HG02798 (cell line): ENCODE results near the gene IGF2BP1.
"Not testable (repeated sequence)": the region's sequence is repeated elsewhere in the genome, so short reads cannot be mapped to it uniquely, and the experiment has no call there.

Source experiments
- ATAC-seq: cut with Tn5 transposase; IDR thresholded peaks from one replicate; pipeline ENCODE4 v1.9.1; 2021; ENCODE audit warnings: mild to moderate bottlenecking; ENCODE audit not compliant: unreplicated experiment, poor library complexity

IGF2BP1 gene

DNA sequence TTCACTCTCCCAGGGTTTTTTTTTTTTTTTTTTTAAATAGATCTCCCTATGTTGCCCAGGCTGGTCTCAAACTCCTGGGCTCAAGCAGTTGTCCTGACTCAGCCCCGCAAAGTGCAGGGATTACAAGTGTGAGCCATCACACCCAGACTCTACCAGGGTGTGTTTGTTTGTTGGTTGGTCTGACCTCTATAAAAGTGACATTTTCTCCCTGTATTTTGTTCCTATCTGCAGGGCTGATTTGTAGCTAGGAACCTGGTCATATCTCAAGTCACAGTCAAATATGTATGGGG is 89.1 kb downstream of the IGF2BP1 start:
- ATAC-seq, result no peak

DNA sequence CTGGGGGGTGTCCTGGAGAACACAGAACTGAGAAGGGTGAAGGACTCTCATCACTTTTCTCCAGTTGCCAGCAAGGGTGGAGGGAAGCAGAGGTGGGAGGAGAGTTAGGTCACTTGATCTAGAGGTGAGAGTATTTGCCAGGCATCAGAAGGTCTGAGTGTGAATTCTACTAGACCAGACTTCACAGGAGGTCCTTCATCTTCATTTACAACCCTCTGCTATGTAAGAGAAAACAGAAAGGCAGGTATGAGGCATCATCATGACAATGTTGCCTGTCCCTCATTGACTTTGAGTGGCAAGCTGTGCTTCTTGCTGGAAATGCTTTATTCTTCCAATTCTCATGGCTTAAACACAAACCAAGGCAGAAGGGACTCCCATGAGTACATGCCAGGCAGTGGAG is 89.5 kb downstream of the IGF2BP1 start:
- ATAC-seq, result no peak

DNA sequence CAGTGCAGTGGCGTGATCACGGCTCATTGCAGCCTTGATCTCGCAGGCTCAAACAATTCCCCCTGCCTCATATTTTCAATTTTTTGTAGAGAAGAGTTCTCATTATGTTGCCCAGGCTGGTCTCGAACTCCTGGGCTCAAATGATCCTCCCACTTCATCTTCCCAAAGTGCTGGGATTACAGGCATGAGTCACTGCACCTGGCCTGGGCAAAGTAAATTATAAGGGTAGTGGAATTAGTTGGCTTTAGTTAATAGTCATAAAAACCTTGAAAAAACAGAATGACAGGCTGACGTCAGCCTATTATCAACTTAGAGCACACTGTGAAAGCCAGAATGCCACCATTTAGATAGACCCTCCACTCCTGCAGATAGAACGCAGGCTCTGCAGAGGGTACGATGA is 91.9 kb downstream of the IGF2BP1 start:
- no peak for ATAC-seq

DNA sequence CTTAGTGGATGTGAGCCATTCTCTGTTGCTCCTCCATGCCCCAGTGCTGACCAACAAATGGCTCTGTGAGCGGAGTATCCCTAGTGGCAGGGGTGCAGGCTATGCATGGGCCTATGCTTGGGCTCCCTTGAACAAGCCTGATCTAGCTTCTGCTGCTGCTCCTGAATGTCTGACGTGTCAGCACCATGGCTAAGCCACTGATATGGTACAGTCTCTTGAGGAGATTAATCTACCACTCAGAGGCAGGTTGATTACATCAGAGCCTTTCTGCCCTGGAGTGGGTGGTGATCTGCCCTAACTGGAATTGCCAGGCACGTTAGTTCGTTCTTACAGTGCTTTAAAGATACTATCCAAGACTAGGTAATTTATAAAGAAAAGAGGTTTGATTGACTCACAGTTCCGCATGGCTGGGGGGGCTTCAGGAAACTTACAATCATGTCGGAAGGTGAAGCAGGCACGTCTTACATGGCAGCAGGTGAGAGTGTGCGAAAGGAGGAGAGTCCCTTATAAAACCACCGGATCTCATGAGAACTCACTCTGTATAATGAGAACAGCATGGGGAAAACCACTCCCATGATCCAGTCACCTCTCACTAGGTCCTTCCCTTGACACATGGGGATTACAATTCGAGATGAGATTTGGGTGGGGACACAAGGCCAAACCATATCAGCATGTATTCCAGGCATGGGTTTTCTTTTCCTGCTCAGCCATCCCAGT is 93.9 kb downstream of the IGF2BP1 start:
- ATAC-seq, result no peak

DNA sequence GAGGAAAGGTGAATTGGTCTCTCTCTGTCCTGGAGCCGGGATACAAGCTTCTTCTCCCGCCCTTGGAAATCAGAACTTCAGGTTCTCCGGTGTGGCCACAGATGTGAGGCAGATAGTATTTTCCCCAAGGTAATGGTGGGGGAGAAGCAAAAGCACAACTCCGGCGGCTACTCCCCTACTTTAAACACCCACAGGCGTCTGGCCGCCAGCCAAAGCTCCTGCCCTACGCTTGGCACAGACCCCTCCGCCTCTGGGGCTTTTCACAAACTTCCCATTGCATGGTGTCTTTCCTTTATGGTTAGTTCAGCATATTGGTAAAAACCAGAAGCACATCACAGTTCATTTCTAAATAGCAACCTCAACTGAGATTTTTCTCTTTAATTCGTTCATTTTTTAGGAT is 95.9 kb downstream of the IGF2BP1 start:
- no peak for ATAC-seq

DNA sequence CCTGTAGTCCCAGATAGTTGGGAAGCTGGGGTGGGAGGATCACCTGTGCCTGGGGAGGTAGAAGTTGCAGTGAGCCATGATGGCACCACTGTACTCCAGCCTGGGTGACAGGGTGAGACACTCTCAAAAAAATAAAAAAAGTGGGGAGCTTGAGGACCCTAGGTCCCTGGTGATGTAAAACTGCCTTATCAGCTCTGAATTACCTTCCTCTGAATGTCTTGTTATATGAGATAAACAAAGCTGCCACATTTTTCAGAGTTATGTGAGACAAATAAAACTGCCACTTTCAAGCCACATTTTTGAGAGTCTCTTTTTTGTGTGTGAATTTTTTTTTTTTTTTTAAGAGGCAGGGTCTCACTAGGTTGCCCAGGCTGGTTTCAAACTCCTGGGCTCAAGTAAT is 103.4 kb downstream of the IGF2BP1 start:
- no peak for ATAC-seq

- no peak for ATAC-seq
Observed at GRCh38 chr17:49101054-49101534, 103.9 kb downstream of the IGF2BP1 start.

DNA sequence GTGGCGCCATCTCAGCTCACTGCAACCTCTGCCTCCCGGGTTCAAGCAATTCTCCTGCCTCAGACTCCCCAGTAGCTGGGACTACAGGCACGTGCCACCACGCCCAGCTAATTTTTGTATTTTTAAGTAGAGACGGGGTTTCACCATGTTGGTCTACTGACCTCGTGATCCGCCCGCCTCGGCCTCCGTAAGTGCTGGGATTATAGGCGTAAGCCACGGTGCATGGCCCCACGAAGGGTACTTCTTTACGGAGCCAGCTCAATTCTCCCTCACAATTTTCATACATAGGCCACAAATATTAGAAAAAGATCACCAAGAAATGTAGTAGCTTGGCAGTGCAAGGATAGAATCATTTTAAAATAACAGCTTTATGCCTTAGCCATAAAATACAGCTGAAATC is 106.2 kb downstream of the IGF2BP1 start:
- ATAC-seq, result not testable (repeated sequence)

DNA sequence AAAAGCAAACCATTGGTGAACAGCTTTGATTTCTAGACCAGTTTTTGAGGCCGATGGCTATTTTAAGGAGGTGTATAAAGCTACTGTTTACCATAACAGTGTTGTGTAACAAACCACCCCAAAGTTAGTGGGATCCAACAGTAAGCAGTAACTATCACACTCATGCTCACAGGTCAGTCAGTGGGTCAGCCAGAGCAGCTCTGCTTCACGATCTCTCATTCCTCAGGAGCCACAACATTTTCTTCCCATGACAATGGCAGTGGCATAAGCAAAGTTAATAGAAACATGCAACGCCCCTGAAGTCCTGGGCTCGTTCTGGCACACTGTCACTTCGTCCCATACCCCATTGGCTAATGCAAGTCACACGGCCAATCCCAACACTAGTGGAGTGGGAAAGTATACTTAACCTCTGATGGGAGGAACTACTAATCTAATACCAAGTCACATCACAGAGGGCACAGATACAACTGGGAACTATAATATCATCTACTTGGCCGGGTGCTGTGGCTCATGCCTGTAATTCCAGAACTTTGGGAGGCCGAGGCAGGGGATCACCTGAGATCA is 107.4 kb downstream of the IGF2BP1 start:
- no peak for ATAC-seq
